ENCODE data around the gene PCED1B. TPM values are rescaled to one million over a fixed set of nuclear protein-coding genes. Genes with fewer than 3 reads are reported as not detected.

The PCED1B gene
- total and polyA plus RNA-seq, 4 donors = 2.2 to 8.2 (median 3.8) TPM

DNA sequence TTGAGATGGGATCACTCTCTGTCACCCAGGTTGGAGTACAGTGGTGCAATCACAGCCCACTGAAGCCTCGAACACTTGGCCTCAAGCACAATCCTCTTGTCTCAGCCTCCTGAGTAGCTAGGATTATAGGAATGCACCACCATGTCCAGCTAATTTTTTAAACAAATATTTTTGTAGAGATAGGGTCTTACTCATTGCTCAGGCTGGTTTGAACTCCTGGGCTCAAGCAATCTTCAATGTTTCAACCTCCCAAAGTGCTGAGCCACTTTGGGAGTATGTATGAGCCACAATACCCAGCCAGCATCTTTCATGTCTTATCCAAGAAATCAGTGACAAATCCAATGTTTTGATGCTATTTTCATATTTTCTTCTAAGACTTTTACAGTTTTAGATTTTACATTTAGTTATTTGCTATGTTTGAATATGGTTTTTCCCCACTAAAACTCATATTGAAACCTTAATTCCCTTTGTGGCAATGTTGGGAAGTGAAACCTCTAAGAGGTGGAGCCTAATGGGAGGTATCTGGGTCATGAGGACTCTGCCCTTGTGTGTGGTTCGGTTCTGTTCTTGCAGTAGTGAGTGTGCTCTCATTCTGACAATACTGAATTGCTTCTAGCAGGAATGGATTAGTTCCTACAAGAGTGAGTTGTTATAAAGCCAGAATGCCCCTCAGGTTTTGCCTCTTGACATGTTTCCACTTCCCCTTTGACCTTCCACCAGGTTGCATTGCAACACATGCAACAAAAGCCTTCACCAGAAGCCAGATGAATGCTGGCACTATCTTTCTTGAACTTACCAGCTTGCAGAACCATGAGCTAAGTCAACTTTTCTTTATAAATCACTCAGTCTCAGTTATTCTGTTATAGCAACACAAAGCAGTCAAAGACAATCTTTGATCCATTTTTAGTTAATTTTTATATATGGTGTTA lies 81.2 kb downstream of the PCED1B start:
- H3K4me3 ChIP-seq = no peak overlapping the region
- H3K27ac ChIP-seq (ENCODE audit: low read depth in 1 of 2, low read length in 1 of 2) = no peak overlapping the region
- ATAC-seq (ENCODE audit: insufficient read depth, low FRiP score) = no peak
- no peaks in the 10 kb centered on the region for H3K36me3 ChIP-seq (ENCODE audit: control insufficient read depth in 4 of 4, insufficient read depth in 4 of 4, low read length in 4 of 4)
- H3K4me1 ChIP-seq (ENCODE audit: control insufficient read depth in 5 of 5, insufficient read depth in 5 of 5, low read length in 5 of 5) = peaks cover 0 to 7% (median 3%) of the 10 kb centered on the region in 5 donors
- WGBS, 2 donors = 84 to 87% methylated on average over 2 of the region's 2 CpGs
- H3K27me3 ChIP-seq (ENCODE audit: control insufficient read depth in 3 of 3, insufficient read depth in 3 of 3, low read length in 2 of 3) = no peaks in the 10 kb centered on the region
- H3K9ac ChIP-seq (ENCODE audit: insufficient read depth in 1 of 2, low read length in 2 of 2) = no peak overlapping the region
- DNase-seq = no peak
- peaks cover 0 to 7% (median 2%) of the 10 kb centered on the region in 4 donors for H3K9me3 ChIP-seq (ENCODE audit: control insufficient read depth in 4 of 4, insufficient read depth in 3 of 4, low read length in 3 of 4)
- TF ChIP-seq, protein P1, sequence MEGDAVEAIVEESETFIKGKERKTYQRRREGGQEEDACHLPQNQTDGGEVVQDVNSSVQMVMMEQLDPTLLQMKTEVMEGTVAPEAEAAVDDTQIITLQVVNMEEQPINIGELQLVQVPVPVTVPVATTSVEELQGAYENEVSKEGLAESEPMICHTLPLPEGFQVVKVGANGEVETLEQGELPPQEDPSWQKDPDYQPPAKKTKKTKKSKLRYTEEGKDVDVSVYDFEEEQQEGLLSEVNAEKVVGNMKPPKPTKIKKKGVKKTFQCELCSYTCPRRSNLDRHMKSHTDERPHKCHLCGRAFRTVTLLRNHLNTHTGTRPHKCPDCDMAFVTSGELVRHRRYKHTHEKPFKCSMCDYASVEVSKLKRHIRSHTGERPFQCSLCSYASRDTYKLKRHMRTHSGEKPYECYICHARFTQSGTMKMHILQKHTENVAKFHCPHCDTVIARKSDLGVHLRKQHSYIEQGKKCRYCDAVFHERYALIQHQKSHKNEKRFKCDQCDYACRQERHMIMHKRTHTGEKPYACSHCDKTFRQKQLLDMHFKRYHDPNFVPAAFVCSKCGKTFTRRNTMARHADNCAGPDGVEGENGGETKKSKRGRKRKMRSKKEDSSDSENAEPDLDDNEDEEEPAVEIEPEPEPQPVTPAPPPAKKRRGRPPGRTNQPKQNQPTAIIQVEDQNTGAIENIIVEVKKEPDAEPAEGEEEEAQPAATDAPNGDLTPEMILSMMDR (IDR thresholded peaks at IDR 0.05; ENCODE audit: control extremely low read depth, extremely low read depth) = no peak

DNA sequence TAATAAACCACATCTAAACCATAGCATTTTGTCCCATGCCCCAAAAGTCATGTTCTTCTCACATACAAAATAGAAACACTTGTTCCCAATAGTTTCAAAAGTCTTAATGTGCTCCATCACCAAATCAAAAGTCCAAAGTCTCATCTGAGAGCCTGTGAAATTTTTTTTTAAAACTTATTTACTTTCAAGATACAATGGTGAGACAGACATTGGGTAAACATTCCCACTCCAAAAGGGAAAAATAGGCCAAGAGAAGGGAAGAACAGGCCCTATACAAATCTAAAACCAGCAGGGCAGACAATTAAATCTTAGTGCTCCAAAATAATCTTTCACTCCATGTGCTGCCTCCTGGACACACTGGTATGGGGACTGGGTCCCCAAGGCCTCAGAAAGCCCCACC lies 84.7 kb downstream of the PCED1B start:
- TF ChIP-seq, protein P1 (IDR thresholded peaks at IDR 0.05; ENCODE audit: control extremely low read depth, extremely low read depth) = no peak
- no peak overlapping the region for H3K27ac ChIP-seq (ENCODE audit: low read depth in 1 of 2, low read length in 1 of 2)

DNA sequence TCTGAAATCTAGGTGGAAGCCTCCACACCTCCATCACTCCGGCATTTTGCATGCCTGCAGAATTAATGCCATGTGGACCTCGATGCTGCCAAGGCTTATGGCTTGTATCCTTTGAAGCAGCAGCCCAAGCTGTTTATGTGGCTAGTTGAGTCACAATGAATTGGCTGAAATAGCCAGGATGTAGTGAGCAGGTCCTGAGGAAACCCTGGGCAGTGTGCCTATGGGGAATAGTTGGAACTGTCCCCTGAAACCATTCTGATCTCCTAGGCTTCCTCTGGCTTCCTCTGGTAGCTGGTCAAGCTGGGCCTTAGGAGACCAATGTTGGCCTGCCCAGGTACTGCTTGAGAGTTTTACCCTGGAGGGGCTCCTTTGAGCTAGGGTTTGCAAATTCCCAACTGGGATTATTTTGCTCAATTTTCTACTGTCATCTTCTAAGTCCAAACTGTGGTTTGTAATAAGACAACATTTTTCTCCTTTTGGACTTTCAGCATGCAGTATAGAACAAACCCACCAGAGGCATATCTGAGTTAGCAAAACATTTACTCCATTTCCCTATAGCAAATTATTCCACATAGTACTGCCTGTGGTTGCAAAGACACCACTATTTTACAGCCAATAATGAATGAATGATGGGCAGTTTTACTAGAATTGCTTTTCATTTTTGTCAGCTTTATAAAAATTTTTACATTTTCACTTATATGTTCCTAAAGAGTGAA lies 85.5 kb downstream of the PCED1B start:
- H3K9ac ChIP-seq (ENCODE audit: insufficient read depth in 1 of 2, low read length in 2 of 2) = no peak overlapping the region
- H3K4me3 ChIP-seq = no peak overlapping the region
- H3K27ac ChIP-seq (ENCODE audit: low read depth in 1 of 2, low read length in 1 of 2) = no peak overlapping the region
- no peaks in the 10 kb centered on the region for H3K36me3 ChIP-seq (ENCODE audit: control insufficient read depth in 4 of 4, insufficient read depth in 4 of 4, low read length in 4 of 4)
- TF ChIP-seq, protein P1 (IDR thresholded peaks at IDR 0.05; ENCODE audit: control extremely low read depth, extremely low read depth) = no peak
- peaks cover 0 to 7% (median 0%) of the 10 kb centered on the region in 4 donors for H3K9me3 ChIP-seq (ENCODE audit: control insufficient read depth in 4 of 4, insufficient read depth in 3 of 4, low read length in 3 of 4)
- peaks cover 0 to 3% (median 0%) of the 10 kb centered on the region in 5 donors for H3K4me1 ChIP-seq (ENCODE audit: control insufficient read depth in 5 of 5, insufficient read depth in 5 of 5, low read length in 5 of 5)
- no peaks in the 10 kb centered on the region for H3K27me3 ChIP-seq (ENCODE audit: control insufficient read depth in 3 of 3, insufficient read depth in 3 of 3, low read length in 2 of 3)
- WGBS, 2 donors = 94% methylated on average over 2 of the region's 2 CpGs
- no peak for DNase-seq
- ATAC-seq (ENCODE audit: insufficient read depth, low FRiP score) = no peak

More for the DNA sequence above, 84.7 kb downstream of the PCED1B start:
- Histone ChIP-seq H3K9me3 (ENCODE audit: control insufficient read depth in 4 of 4, insufficient read depth in 3 of 4, low read length in 3 of 4) (peaks cover 0 to 7% (median 1%) of the 10 kb centered on the region in 4 donors), H3K9ac (ENCODE audit: insufficient read depth in 1 of 2, low read length in 2 of 2) (no peak overlapping the region), H3K4me3 (no peak overlapping the region), H3K36me3 (ENCODE audit: control insufficient read depth in 4 of 4, insufficient read depth in 4 of 4, low read length in 4 of 4) (no peaks in the 10 kb centered on the region), H3K27me3 (ENCODE audit: control insufficient read depth in 3 of 3, insufficient read depth in 3 of 3, low read length in 2 of 3) (no peaks in the 10 kb centered on the region), H3K4me1 (ENCODE audit: control insufficient read depth in 5 of 5, insufficient read depth in 5 of 5, low read length in 5 of 5) (peaks cover 0 to 3% (median 0%) of the 10 kb centered on the region in 5 donors)
- ATAC-seq (ENCODE audit: insufficient read depth, low FRiP score) (no peak), DNase-seq (no peak)

Measured in lung (tissue), 12 donors.